RWPE2 (cell line): ENCODE measurements around the gene CLHC1.
"Not testable (repeated sequence)": the region's sequence is repeated elsewhere in the genome, so short reads cannot be mapped to it uniquely, and the experiment has no call there.

Source experiments
- ATAC-seq: fragments of 200-7000 bp; cut with Tn5 transposase; 3 replicates; pipeline ENCODE4 v1.9.1; 2021; ENCODE audit warnings: low read depth
- DNase-seq: peaks from one replicate; pipeline ENCODE4 v3.0.0-alpha.2; 2020; ENCODE audit warnings: low spot score
- H3K27ac ChIP-seq: fragments of 450-650 bp; 2 replicates; pipeline ENCODE4 v1.5.1; 2017; ENCODE audit warnings: mild to moderate bottlenecking; ENCODE audit not compliant: poor library complexity, severe bottlenecking
- H3K27me3 ChIP-seq: fragments of 250-450 bp; sonication (Bioruptor Pico); 2 replicates; pipeline ENCODE4 v1.5.1; 2021; ENCODE audit warnings: mild to moderate bottlenecking, moderate library complexity; ENCODE audit not compliant: insufficient read depth, poor library complexity, severe bottlenecking
- H3K36me3 ChIP-seq: fragments of 250-450 bp; sonication (Bioruptor Pico); 2 replicates; pipeline ENCODE4 v1.5.1; 2020; ENCODE audit warnings: low read depth, mild to moderate bottlenecking, moderate library complexity
- H3K4me1 ChIP-seq: fragments of 250-450 bp; sonication (Bioruptor Pico); 2 replicates; pipeline ENCODE4 v1.5.1; 2021; ENCODE audit warnings: mild to moderate bottlenecking, moderate library complexity; ENCODE audit not compliant: insufficient read depth, poor library complexity, severe bottlenecking
- H3K4me3 ChIP-seq: fragments of 250-450 bp; sonication (Bioruptor Pico); 2 replicates; pipeline ENCODE4 v1.5.1; 2021; ENCODE audit warnings: mild to moderate bottlenecking, moderate library complexity; ENCODE audit not compliant: severe bottlenecking
- H3K9me3 ChIP-seq: fragments of 250-450 bp; sonication (Bioruptor Pico); 2 replicates; pipeline ENCODE4 v1.5.1; 2021; ENCODE audit warnings: mild to moderate bottlenecking, moderate library complexity; ENCODE audit not compliant: severe bottlenecking
- TF ChIP-seq, protein P1 (sequence below): fragments of 450-650 bp; IDR thresholded peaks from one replicate; pipeline ENCODE4 v1.5.1; 2017; ENCODE audit warnings: mild to moderate bottlenecking, moderate library complexity; ENCODE audit not compliant: poor library complexity, severe bottlenecking

The CLHC1 gene

DNA sequence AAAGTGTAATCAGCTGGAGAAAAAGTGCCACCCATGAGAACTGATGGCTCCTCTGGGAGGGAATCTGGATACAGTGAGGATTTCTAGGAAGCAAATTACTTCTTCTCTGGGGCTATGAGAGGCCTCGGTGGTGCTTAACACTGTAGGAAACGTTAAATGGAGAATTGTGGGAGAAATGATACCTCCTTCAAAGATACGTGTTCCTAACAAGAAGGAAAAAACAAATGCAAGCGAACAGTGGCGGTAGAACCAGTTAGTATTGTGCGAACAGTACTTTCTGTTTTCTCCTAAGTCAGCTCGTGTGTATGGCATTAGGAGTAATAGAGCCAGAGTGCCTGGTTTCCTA, 37.5 kb upstream of the CLHC1 start:
- no peak for ATAC-seq
- TF ChIP-seq, protein P1, sequence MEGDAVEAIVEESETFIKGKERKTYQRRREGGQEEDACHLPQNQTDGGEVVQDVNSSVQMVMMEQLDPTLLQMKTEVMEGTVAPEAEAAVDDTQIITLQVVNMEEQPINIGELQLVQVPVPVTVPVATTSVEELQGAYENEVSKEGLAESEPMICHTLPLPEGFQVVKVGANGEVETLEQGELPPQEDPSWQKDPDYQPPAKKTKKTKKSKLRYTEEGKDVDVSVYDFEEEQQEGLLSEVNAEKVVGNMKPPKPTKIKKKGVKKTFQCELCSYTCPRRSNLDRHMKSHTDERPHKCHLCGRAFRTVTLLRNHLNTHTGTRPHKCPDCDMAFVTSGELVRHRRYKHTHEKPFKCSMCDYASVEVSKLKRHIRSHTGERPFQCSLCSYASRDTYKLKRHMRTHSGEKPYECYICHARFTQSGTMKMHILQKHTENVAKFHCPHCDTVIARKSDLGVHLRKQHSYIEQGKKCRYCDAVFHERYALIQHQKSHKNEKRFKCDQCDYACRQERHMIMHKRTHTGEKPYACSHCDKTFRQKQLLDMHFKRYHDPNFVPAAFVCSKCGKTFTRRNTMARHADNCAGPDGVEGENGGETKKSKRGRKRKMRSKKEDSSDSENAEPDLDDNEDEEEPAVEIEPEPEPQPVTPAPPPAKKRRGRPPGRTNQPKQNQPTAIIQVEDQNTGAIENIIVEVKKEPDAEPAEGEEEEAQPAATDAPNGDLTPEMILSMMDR = no peak

GRCh38 chr2:55268907-55269644, 37.0 kb upstream of the CLHC1 start, which contains the start of gene MTIF2:
Gene MTIF2 (minus strand): TSS chr2:55269231. CDS start chr2:55263858, 5,373 bp downstream.
- Histone ChIP-seq H3K4me1 (no peaks in the 10 kb centered on the region), H3K9me3 (no peaks in the 10 kb centered on the region), H3K27me3 (no peaks in the 10 kb centered on the region), H3K36me3 (peaks cover 38% of the 10 kb centered on the region), H3K4me3 (peak within 1 kb of the TSS; percentile 77), H3K27ac (peak within 1 kb of the TSS; percentile 54)
- ATAC-seq (peak; percentile 98), DNase-seq (peak; percentile 93)
- TF ChIP-seq, protein P1 = no peak

More for the DNA sequence above, 37.5 kb upstream of the CLHC1 start:
- Histone ChIP-seq H3K4me1 (no peaks in the 10 kb centered on the region), H3K27ac (peak overlapping the region; percentile 54), H3K27me3 (no peaks in the 10 kb centered on the region), H3K4me3 (peak overlapping the region; percentile 77), H3K9me3 (no peaks in the 10 kb centered on the region), H3K36me3 (peaks cover 32% of the 10 kb centered on the region)
- DNase-seq = no peak

GRCh38 chr2:55268288-55268906, 36.3 kb upstream of the CLHC1 start:
- peak overlapping the region; percentile 54 for H3K27ac ChIP-seq
- no peaks in the 10 kb centered on the region for H3K4me1 ChIP-seq
- DNase-seq = no peak

DNA sequence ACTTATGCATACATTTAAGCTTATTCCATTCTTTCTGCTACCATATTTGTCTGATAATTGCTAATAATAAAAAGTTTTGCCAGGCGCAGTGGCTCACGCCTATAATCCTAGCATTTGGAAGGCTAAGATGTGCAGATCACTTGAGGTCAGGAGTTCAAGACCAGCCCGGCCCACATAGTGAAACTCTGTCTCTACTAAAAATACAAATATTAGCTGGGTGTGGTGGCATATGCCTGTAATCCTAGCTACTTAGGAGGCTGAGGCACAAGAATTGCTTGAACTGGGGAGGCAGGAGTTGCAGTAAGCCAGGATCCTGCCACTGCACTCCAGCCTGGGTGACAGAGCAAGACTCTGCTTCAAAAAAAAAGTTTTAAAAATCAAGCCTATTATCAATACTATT, 27.5 kb upstream of the CLHC1 start:
- H3K4me1 ChIP-seq, H3K4me3 ChIP-seq, DNase-seq, H3K27me3 ChIP-seq, H3K9me3 ChIP-seq, H3K27ac ChIP-seq, ATAC-seq: not testable (repeated sequence)
- H3K36me3 ChIP-seq = peaks cover 91% of the 10 kb centered on the region

More at GRCh38 chr2:55268288-55268906, 36.3 kb upstream of the CLHC1 start:
- no peaks in the 10 kb centered on the region for H3K9me3 ChIP-seq
- no peak for ATAC-seq
- peaks cover 44% of the 10 kb centered on the region for H3K36me3 ChIP-seq
- no peaks in the 10 kb centered on the region for H3K27me3 ChIP-seq
- TF ChIP-seq, protein P1 = no peak
- peak overlapping the region; percentile 77 for H3K4me3 ChIP-seq

- TF ChIP-seq, protein P1 = no peak
- no peak for ATAC-seq
- no peaks in the 10 kb centered on the region for H3K4me1 ChIP-seq
Observed at GRCh38 chr2:55252832-55253231, 20.7 kb upstream of the CLHC1 start.

More at GRCh38 chr2:55252832-55253231, 20.7 kb upstream of the CLHC1 start:
- Histone ChIP-seq H3K36me3 (peaks cover 86% of the 10 kb centered on the region), H3K4me3 (no peak overlapping the region), H3K27ac (no peak overlapping the region), H3K9me3 (no peaks in the 10 kb centered on the region), H3K27me3 (no peaks in the 10 kb centered on the region)
- DNase-seq = no peak
